Activated CD4-positive, alpha-beta T cell treated with anti-CD3 and anti-CD28 coated beads, Interleukin-2, amount 50 U/mL, for 24 hours (primary cell): ENCODE data around the gene TBC1D2B.
"Not testable (repeated sequence)": the region's sequence is repeated elsewhere in the genome, so short reads cannot be mapped to it uniquely, and the experiment has no call there.

Experiments
- DNase-seq, 2 donors: peaks; one replicate each; pipeline ENCODE4 v3.0.0-alpha.2; 2020; ENCODE audit warnings: low read depth in 1 of 2, low spot score in 1 of 2

The TBC1D2B gene

GRCh38 chr15:77951105-77951786 is 126.3 kb downstream of the TBC1D2B start:
- not testable (repeated sequence) for DNase-seq

GRCh38 chr15:77950470-77950869 is 127.0 kb downstream of the TBC1D2B start:
- not testable (repeated sequence) for DNase-seq

- DNase-seq, result no peak
These were observed 131.9 kb downstream of the TBC1D2B start for GRCh38 chr15:77945566-77945965.
